ENCODE data around the gene SNN. TPM values are rescaled to one million over a fixed set of nuclear protein-coding genes. Genes with fewer than 3 reads are reported as not detected.

SNN gene
- total RNA-seq, 1 experiment from 2014 or later, result 12.6 TPM

DNA sequence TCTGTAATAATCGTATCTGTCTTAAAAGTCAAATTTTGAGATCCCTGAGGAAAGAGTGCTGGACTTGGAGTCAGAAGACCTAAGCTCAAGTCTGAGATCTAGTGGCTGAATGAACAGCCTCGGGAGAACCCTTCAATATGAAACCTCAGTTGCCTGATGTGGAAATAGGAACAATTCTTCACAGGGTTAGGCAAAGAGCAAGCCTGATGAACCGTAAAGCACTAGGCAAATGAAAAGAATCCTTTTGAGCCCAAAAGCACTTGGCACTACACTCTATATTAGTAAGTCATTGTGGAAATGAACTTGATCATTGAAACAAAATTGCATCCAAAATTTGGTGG is 54.2 kb downstream of the SNN start:
- H2AFZ ChIP-seq, result no peak overlapping the region
- no peaks in the 10 kb centered on the region for H3K9me3 ChIP-seq (ENCODE audit: insufficient read depth, low read depth)
- H3K4me3 ChIP-seq, result no peak overlapping the region
- H3K27me3 ChIP-seq (ENCODE audit: insufficient read depth, low read depth), result no peaks in the 10 kb centered on the region
- peaks cover 8% of the 10 kb centered on the region; the same call in 1 of the 2 replicates for H4K20me1 ChIP-seq (ENCODE audit: insufficient read depth)
- BruUV-seq (replicated peaks), result no TSS peak
- no peak for DNase-seq
- TF ChIP-seq EZH2 (IDR thresholded peaks at IDR 0.05; ENCODE audit: low read depth), result no peak
- TF ChIP-seq, protein P1, sequence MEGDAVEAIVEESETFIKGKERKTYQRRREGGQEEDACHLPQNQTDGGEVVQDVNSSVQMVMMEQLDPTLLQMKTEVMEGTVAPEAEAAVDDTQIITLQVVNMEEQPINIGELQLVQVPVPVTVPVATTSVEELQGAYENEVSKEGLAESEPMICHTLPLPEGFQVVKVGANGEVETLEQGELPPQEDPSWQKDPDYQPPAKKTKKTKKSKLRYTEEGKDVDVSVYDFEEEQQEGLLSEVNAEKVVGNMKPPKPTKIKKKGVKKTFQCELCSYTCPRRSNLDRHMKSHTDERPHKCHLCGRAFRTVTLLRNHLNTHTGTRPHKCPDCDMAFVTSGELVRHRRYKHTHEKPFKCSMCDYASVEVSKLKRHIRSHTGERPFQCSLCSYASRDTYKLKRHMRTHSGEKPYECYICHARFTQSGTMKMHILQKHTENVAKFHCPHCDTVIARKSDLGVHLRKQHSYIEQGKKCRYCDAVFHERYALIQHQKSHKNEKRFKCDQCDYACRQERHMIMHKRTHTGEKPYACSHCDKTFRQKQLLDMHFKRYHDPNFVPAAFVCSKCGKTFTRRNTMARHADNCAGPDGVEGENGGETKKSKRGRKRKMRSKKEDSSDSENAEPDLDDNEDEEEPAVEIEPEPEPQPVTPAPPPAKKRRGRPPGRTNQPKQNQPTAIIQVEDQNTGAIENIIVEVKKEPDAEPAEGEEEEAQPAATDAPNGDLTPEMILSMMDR (conservative IDR thresholded peaks at IDR 0.05), result no peak
- no peak overlapping the region for H3K27ac ChIP-seq
- no peaks in the 10 kb centered on the region for H3K4me1 ChIP-seq (replicated peaks; ENCODE audit: insufficient read depth)
- H3K4me2 ChIP-seq, result no peak overlapping the region
- no peaks in the 10 kb centered on the region for H3K79me2 ChIP-seq (ENCODE audit: low read depth)
- intact Hi-C loops (cut with micrococcal nuclease; ENCODE audit: unreplicated experiment), result no loop called here
- H3K36me3 ChIP-seq (ENCODE audit: low read depth), result peaks cover 11% of the 10 kb centered on the region; the same call in 1 of the 2 replicates
- H3F3A ChIP-seq (ENCODE audit: insufficient read depth, low read depth), result no peaks in the 10 kb centered on the region
- POLR2A ChIA-PET (ENCODE audit: unreplicated experiment), result no interaction called here
- no peaks in the 10 kb centered on the region for H3K9me2 ChIP-seq (ENCODE audit: insufficient read depth)
- CTCF ChIA-PET, result no interaction called here

DNA sequence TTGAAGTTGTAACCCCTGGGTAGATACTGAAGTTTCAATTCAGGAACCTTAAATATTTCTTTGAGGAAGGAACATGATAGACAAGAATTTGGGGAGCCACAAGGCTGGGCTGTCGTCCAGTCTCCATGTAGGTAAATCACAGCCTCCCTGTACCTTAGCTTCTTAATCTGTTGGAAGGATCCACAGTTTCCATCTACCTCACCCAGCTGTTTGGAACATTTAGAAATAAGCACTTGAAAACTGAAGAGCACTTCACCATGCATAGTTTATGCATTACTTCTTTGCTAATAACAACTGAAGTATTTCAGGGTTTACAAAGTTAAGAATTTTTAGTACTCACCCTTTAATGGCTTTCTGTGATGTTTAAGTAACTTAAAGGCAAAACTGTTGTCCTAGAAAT is 57.2 kb downstream of the SNN start:
- H3K27ac ChIP-seq, result no peak overlapping the region
- peaks cover 12% of the 10 kb centered on the region; the same call in 1 of the 2 replicates for H4K20me1 ChIP-seq (ENCODE audit: insufficient read depth)
- peaks cover 30% of the 10 kb centered on the region for H3K36me3 ChIP-seq (ENCODE audit: low read depth)
- intact Hi-C loops (cut with micrococcal nuclease; ENCODE audit: unreplicated experiment), result no loop called here
- TF ChIP-seq EZH2 (IDR thresholded peaks at IDR 0.05; ENCODE audit: low read depth), result no peak
- TF ChIP-seq, protein P1 (conservative IDR thresholded peaks at IDR 0.05), result no peak
- H3K27me3 ChIP-seq (ENCODE audit: insufficient read depth, low read depth), result no peaks in the 10 kb centered on the region
- no peaks in the 10 kb centered on the region for H3F3A ChIP-seq (ENCODE audit: insufficient read depth, low read depth)
- ChIA-PET CTCF (no interaction called here), POLR2A (ENCODE audit: unreplicated experiment) (interaction anchor here (0.6 kb wide), 1 partner anchor 272 kb away, joined by 3 read pairs; no protein-coding TSS in a partner anchor)
- no peak for DNase-seq
- no peaks in the 10 kb centered on the region for H3K9me3 ChIP-seq (ENCODE audit: insufficient read depth, low read depth)
- no peak overlapping the region for H3K4me3 ChIP-seq
- H3K79me2 ChIP-seq (ENCODE audit: low read depth), result no peaks in the 10 kb centered on the region; the same call in 1 of the 2 replicates
- H3K9me2 ChIP-seq (ENCODE audit: insufficient read depth), result no peaks in the 10 kb centered on the region
- BruUV-seq (replicated peaks), result no TSS peak
- H2AFZ ChIP-seq, result no peak overlapping the region
- H3K4me1 ChIP-seq (replicated peaks; ENCODE audit: insufficient read depth), result no peaks in the 10 kb centered on the region
- no peak overlapping the region for H3K4me2 ChIP-seq

DNA sequence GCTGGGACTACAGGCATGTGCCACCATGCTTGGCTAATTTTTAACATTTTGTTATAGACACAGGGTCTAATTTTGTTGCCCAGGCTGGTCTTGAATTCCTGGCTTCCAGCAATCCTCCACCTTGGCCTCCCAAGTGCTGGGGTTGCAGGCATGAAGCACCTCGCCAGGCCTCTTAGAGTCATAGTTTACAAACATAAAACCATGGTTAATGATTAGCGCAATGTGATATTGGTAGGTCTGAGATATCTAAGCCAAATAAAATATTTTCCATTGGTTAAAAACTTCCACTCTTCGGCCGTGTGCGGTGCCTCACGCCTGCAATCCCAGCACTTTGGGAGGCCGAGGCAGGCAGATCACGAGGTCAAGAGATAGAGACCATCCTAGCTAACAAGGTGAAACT is 57.8 kb downstream of the SNN start:
- DNase-seq, result no peak
- H3K9me3 ChIP-seq (ENCODE audit: insufficient read depth, low read depth), result no peaks in the 10 kb centered on the region
- no peak overlapping the region for H3K27ac ChIP-seq
- ChIA-PET CTCF (interaction anchor here (0.7 kb wide), 1 partner anchor 634 kb away, joined by 9 read pairs; no protein-coding TSS in a partner anchor), POLR2A (ENCODE audit: unreplicated experiment) (no interaction called here)
- H3K9me2 ChIP-seq (ENCODE audit: insufficient read depth), result no peaks in the 10 kb centered on the region
- TF ChIP-seq EZH2 (IDR thresholded peaks at IDR 0.05; ENCODE audit: low read depth), result no peak
- TF ChIP-seq, protein P1 (conservative IDR thresholded peaks at IDR 0.05), result no peak
- peaks cover 12% of the 10 kb centered on the region; the same call in 1 of the 2 replicates for H4K20me1 ChIP-seq (ENCODE audit: insufficient read depth)
- no peaks in the 10 kb centered on the region; the same call in 1 of the 2 replicates for H3K79me2 ChIP-seq (ENCODE audit: low read depth)
- no peak overlapping the region for H3K4me2 ChIP-seq
- H3K4me3 ChIP-seq, result no peak overlapping the region
- H3K36me3 ChIP-seq (ENCODE audit: low read depth), result peaks cover 30% of the 10 kb centered on the region
- intact Hi-C loops (cut with micrococcal nuclease; ENCODE audit: unreplicated experiment), result no loop called here
- no peaks in the 10 kb centered on the region for H3K4me1 ChIP-seq (replicated peaks; ENCODE audit: insufficient read depth)
- no peak overlapping the region for H2AFZ ChIP-seq
- H3K27me3 ChIP-seq (ENCODE audit: insufficient read depth, low read depth), result no peaks in the 10 kb centered on the region
- BruUV-seq (replicated peaks), result no TSS peak
- no peaks in the 10 kb centered on the region for H3F3A ChIP-seq (ENCODE audit: insufficient read depth, low read depth)
